Prostate gland (tissue), 2 donors: Measurements from ENCODE around the gene TMEM51. TPM values are rescaled to one million over a fixed set of nuclear protein-coding genes. Genes with fewer than 3 reads are reported as not detected.

Experiments
- DNase-seq: peaks from one replicate; pipeline ENCODE4 v3.0.0-alpha.2; 2019; ENCODE audit warnings: low spot score
- H3K27ac ChIP-seq, 2 donors: fragments of 200-600 bp; sonication (generic); 2 replicates each; pipeline ENCODE4 v1.5.1; 2017 to 2019
- H3K27me3 ChIP-seq: fragments of 200-600 bp; sonication (generic); replicated peaks from 2 replicates; pipeline ENCODE4 v1.5.1; 2019; ENCODE audit not compliant: insufficient read depth
- H3K36me3 ChIP-seq, 2 donors: fragments of 200-600 bp; sonication (generic); 1 replicate in 1 of 2; 2 replicates in 1 of 2; pipeline versions ENCODE4 v1.5.1 to v1.8.1; 2017 to 2019
- H3K4me1 ChIP-seq: fragments of 200-600 bp; sonication (generic); replicated peaks from 2 replicates; pipeline ENCODE4 v1.5.1; 2019
- H3K4me3 ChIP-seq, 2 donors: fragments of 200-600 bp; sonication (generic); 2 replicates each; pipeline ENCODE4 v1.5.1; 2017 to 2019
- H3K9me3 ChIP-seq: fragments of 200-600 bp; sonication (generic); 2 replicates; pipeline ENCODE4 v1.5.1; 2017
- CTCF ChIP-seq, 4 experiments: fragments of 200-600 bp in 2 of 4; fragments of 450-650 bp in 2 of 4; sonication (generic) in 2 of 4; IDR thresholded peaks; 1 replicate in 3 of 4; 2 replicates in 1 of 4; pipeline ENCODE4 v1.5.1; 2016 to 2019; ENCODE audit warnings: antibody characterized with exemption in 4 of 4, mild to moderate bottlenecking in 2 of 4, moderate library complexity in 2 of 4
- POLR2A ChIP-seq: fragments of 450-650 bp; IDR thresholded peaks from one replicate; pipeline ENCODE4 v1.6.1; 2016; ENCODE audit warnings: antibody characterized with exemption, mild to moderate bottlenecking
- POLR2AphosphoS5 ChIP-seq: sonication (generic); formaldehyde crosslinking; IDR thresholded peaks from one replicate; pipeline ENCODE4 v1.6.1; 2017; ENCODE audit warnings: antibody characterized with exemption
- WGBS: methylation state at CpG from one replicate; pipeline ENCODE4 v1.1.5; 2018; 5-methylcytosine and 5-hydroxymethylcytosine counted together
- intact Hi-C: fragments of 100-400 bp; cut with DNase I; formaldehyde crosslinking; loops from one replicate; pipeline ENCODE4 v1.14.2; 2022
- total RNA-seq, 2 donors: library from RNA; depleted of rRNA; stranded (reverse); fragments of >200 nt; gene quantifications; one replicate each; pipeline ENCODE4 v1.1.0, GENCODE V29; 2016

TMEM51 gene
- total RNA-seq, 2 donors from 2014 or later = 9.8 to 17.6 TPM

- no peak for TF ChIP-seq POLR2A
- TF ChIP-seq POLR2AphosphoS5 = no peak
- no peak for TF ChIP-seq CTCF (IDR thresholded peaks at IDR 0.05)
- no peak overlapping the region for H3K4me3 ChIP-seq
- H3K36me3 ChIP-seq = no peaks in the 10 kb centered on the region
- H3K27ac ChIP-seq = no peak overlapping the region
- H3K27me3 ChIP-seq = no peaks in the 10 kb centered on the region
- no peak for DNase-seq
- H3K4me1 ChIP-seq = no peaks in the 10 kb centered on the region
- no peaks in the 10 kb centered on the region for H3K9me3 ChIP-seq
- intact Hi-C loops = no loop called here
- WGBS = 84% methylated on average over 14 of the region's 14 CpGs
Measured at GRCh38 chr1:15257309-15257708, 103.8 kb downstream of the TMEM51 start.

- H3K27me3 ChIP-seq = no peaks in the 10 kb centered on the region
- DNase-seq = no peak
- no peaks in the 10 kb centered on the region for H3K36me3 ChIP-seq
- no peak for TF ChIP-seq CTCF (IDR thresholded peaks at IDR 0.05)
- no peak for TF ChIP-seq POLR2AphosphoS5
- WGBS = 77% methylated on average over 13 of the region's 13 CpGs
- H3K9me3 ChIP-seq = no peaks in the 10 kb centered on the region
- intact Hi-C loops = no loop called here
- H3K27ac ChIP-seq = no peak overlapping the region
- no peak overlapping the region for H3K4me3 ChIP-seq
- H3K4me1 ChIP-seq = no peaks in the 10 kb centered on the region
Measured at GRCh38 chr1:15258833-15259621, 105.5 kb downstream of the TMEM51 start.

GRCh38 chr1:15259622-15260007, 106.1 kb downstream of the TMEM51 start:
- Histone ChIP-seq H3K9me3 (no peaks in the 10 kb centered on the region), H3K36me3 (no peaks in the 10 kb centered on the region), H3K27me3 (no peaks in the 10 kb centered on the region), H3K4me3 (no peak overlapping the region), H3K27ac (no peak overlapping the region), H3K4me1 (no peaks in the 10 kb centered on the region)
- TF ChIP-seq POLR2A (no peak), POLR2AphosphoS5 (no peak), CTCF (IDR thresholded peaks at IDR 0.05) (no peak)
- no peak for DNase-seq
- intact Hi-C loops = no loop called here
- WGBS = 89% methylated on average over 9 of the region's 9 CpGs

- intact Hi-C loops = no loop called here
- WGBS = 77% methylated on average over 12 of the region's 12 CpGs
- H3K4me1 ChIP-seq = no peaks in the 10 kb centered on the region
- no peaks in the 10 kb centered on the region for H3K36me3 ChIP-seq
- no peak overlapping the region for H3K4me3 ChIP-seq
- TF ChIP-seq POLR2A (no peak), CTCF (IDR thresholded peaks at IDR 0.05) (no peak), POLR2AphosphoS5 (no peak)
- DNase-seq = no peak
- no peaks in the 10 kb centered on the region for H3K9me3 ChIP-seq
- peak overlapping the region in 1 of 2 donors; percentile 30 for H3K27ac ChIP-seq
- no peaks in the 10 kb centered on the region for H3K27me3 ChIP-seq
Measured at GRCh38 chr1:15260418-15261154, 107.0 kb downstream of the TMEM51 start.
